ENCODE results near the gene CFL2. TPM values are rescaled to one million over a fixed set of nuclear protein-coding genes. Genes with fewer than 3 reads are reported as not detected.
"Not testable (repeated sequence)": the region's sequence is repeated elsewhere in the genome, so short reads cannot be mapped to it uniquely, and the experiment has no call there.

CFL2 gene
- total RNA-seq, 1 experiment from 2014 or later: 41.9 TPM

DNA sequence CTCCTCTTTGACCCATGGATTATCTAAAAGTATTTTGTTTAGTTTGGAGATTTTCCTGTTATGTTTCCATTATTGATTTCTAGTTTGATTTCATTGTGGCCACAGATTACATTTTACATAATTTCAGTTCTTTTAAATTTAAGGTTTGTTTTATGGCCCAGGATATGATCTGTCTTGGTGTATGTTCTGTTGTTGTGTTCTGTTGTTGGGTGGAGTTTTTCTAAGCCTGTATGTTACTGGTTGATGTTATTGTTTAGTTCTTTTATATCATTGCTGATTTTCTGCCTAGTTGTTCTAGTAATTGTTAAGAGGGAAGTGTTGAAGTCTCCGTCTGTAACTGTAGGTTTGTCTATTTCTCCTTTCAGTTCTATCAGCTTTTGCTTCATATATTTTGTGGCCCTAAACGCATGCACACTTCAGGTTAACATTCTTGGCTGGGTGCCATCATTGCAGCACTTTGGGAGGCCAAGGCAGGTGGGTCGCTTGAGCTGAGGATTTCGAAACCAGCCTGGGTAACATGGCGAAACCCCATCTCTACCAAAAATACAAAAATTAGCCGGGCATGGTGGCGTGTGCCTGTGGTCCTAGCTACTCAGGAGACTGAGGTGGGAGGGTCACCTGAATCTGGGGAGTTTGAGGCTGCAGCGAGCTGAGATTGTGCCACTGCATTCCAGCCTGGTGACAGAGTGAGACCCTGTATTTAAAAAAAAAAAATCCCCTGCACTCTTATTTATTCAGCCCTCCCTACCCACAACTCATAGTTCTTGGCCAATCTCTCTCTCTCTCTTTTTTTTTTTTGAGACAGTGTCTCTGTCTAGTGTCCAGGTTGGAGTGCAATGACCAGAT, 28.1 kb upstream of the CFL2 start:
- no peaks in the 10 kb centered on the region for H3K27me3 ChIP-seq (replicated peaks; ENCODE audit: control insufficient read depth, insufficient read depth, low read length)
- TF ChIP-seq, protein P1, sequence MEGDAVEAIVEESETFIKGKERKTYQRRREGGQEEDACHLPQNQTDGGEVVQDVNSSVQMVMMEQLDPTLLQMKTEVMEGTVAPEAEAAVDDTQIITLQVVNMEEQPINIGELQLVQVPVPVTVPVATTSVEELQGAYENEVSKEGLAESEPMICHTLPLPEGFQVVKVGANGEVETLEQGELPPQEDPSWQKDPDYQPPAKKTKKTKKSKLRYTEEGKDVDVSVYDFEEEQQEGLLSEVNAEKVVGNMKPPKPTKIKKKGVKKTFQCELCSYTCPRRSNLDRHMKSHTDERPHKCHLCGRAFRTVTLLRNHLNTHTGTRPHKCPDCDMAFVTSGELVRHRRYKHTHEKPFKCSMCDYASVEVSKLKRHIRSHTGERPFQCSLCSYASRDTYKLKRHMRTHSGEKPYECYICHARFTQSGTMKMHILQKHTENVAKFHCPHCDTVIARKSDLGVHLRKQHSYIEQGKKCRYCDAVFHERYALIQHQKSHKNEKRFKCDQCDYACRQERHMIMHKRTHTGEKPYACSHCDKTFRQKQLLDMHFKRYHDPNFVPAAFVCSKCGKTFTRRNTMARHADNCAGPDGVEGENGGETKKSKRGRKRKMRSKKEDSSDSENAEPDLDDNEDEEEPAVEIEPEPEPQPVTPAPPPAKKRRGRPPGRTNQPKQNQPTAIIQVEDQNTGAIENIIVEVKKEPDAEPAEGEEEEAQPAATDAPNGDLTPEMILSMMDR (IDR thresholded peaks at IDR 0.05; ENCODE audit: insufficient read depth in 1 of 2, low read depth in 1 of 2, low read length in 1 of 2, severe bottlenecking in 1 of 2, unreplicated experiment in 1 of 2): no peak
- H3K9me3 ChIP-seq: peaks cover 10% of the 10 kb centered on the region; the same call in 1 of the 2 replicates
- peaks cover 11% of the 10 kb centered on the region for H3K36me3 Mint-ChIP-seq (ENCODE audit: insufficient read depth, unreplicated experiment)
- H3K4me3 ChIP-seq (ENCODE audit: low read depth, low read length): no peak overlapping the region
- H3K27ac Mint-ChIP-seq (ENCODE audit: unreplicated experiment): peak overlapping the region; percentile 60
- H3K4me1 ChIP-seq: peaks cover 38% of the 10 kb centered on the region
- BruUV-seq (replicated peaks): no TSS peak
- peaks cover 20% of the 10 kb centered on the region for H3K4me1 Mint-ChIP-seq (ENCODE audit: low read depth, unreplicated experiment)
- POLR2A ChIA-PET: interaction anchor here (0.7 kb wide), 1 partner anchor 67 kb away, joined by 5 read pairs; no protein-coding TSS in a partner anchor
- DNase-seq: no peak
- no peak overlapping the region for H3K4me3 Mint-ChIP-seq (ENCODE audit: unreplicated experiment)
- peaks cover 10% of the 10 kb centered on the region for H3K9me3 Mint-ChIP-seq (ENCODE audit: unreplicated experiment)
- CTCF ChIA-PET: interaction anchor here (0.7 kb wide), 1 partner anchor 121 kb away, joined by 3 read pairs; no protein-coding TSS in a partner anchor
- no peaks in the 10 kb centered on the region for H3K27me3 Mint-ChIP-seq (ENCODE audit: insufficient read depth, unreplicated experiment)
- intact Hi-C loops (cut with micrococcal nuclease; ENCODE audit: unreplicated experiment): no loop called here
- H3K36me3 ChIP-seq (ENCODE audit: control insufficient read depth, insufficient read depth, low read length): no peaks in the 10 kb centered on the region

- H3K4me1 Mint-ChIP-seq (ENCODE audit: low read depth, unreplicated experiment): peaks cover 20% of the 10 kb centered on the region
- peak overlapping the region; percentile 60 for H3K27ac Mint-ChIP-seq (ENCODE audit: unreplicated experiment)
- no peak for DNase-seq
- no TSS peak for BruUV-seq (replicated peaks)
- peaks cover 10% of the 10 kb centered on the region; the same call in 1 of the 2 replicates for H3K9me3 ChIP-seq
- H3K4me1 ChIP-seq: peaks cover 31% of the 10 kb centered on the region
- H3K4me3 ChIP-seq (ENCODE audit: low read depth, low read length): no peak overlapping the region
- ChIA-PET POLR2A (no interaction called here), CTCF (no interaction called here)
- no peaks in the 10 kb centered on the region for H3K36me3 ChIP-seq (ENCODE audit: control insufficient read depth, insufficient read depth, low read length)
- intact Hi-C loops (cut with micrococcal nuclease; ENCODE audit: unreplicated experiment): no loop called here
- H3K9me3 Mint-ChIP-seq (ENCODE audit: unreplicated experiment): peaks cover 10% of the 10 kb centered on the region
- H3K27me3 Mint-ChIP-seq (ENCODE audit: insufficient read depth, unreplicated experiment): no peaks in the 10 kb centered on the region
- no peak overlapping the region for H3K4me3 Mint-ChIP-seq (ENCODE audit: unreplicated experiment)
- TF ChIP-seq, protein P1 (IDR thresholded peaks at IDR 0.05; ENCODE audit: insufficient read depth in 1 of 2, low read depth in 1 of 2, low read length in 1 of 2, severe bottlenecking in 1 of 2, unreplicated experiment in 1 of 2): no peak
- H3K27me3 ChIP-seq (replicated peaks; ENCODE audit: control insufficient read depth, insufficient read depth, low read length): no peaks in the 10 kb centered on the region
- H3K36me3 Mint-ChIP-seq (ENCODE audit: insufficient read depth, unreplicated experiment): peaks cover 11% of the 10 kb centered on the region
Measured at GRCh38 chr14:34741840-34742239, 27.4 kb upstream of the CFL2 start.

- DNase-seq: peak; percentile 46 to 52
- CTCF ChIA-PET: interaction anchor here (0.9 kb wide), 1 partner anchor 17 kb away, joined by 5 read pairs; no protein-coding TSS in a partner anchor
- Mint-ChIP-seq H3K4me3 (ENCODE audit: unreplicated experiment) (peak overlapping the region; percentile 7), H3K4me1 (ENCODE audit: low read depth, unreplicated experiment) (peaks cover 15% of the 10 kb centered on the region), H3K36me3 (ENCODE audit: insufficient read depth, unreplicated experiment) (peaks cover 11% of the 10 kb centered on the region), H3K27ac (ENCODE audit: unreplicated experiment) (peak overlapping the region; percentile 60)
- H3K27me3 Mint-ChIP-seq (ENCODE audit: insufficient read depth, unreplicated experiment); intact Hi-C loops (cut with micrococcal nuclease; ENCODE audit: unreplicated experiment); BruUV-seq (replicated peaks); H3K4me3 ChIP-seq (ENCODE audit: low read depth, low read length); H3K9me3 Mint-ChIP-seq (ENCODE audit: unreplicated experiment); H3K9me3 ChIP-seq; H3K27me3 ChIP-seq (replicated peaks; ENCODE audit: control insufficient read depth, insufficient read depth, low read length); POLR2A ChIA-PET; H3K36me3 ChIP-seq (ENCODE audit: control insufficient read depth, insufficient read depth, low read length): not testable (repeated sequence)
- peaks cover 19% of the 10 kb centered on the region for H3K4me1 ChIP-seq
Measured at GRCh38 chr14:34740139-34740538, 25.7 kb upstream of the CFL2 start.

DNA sequence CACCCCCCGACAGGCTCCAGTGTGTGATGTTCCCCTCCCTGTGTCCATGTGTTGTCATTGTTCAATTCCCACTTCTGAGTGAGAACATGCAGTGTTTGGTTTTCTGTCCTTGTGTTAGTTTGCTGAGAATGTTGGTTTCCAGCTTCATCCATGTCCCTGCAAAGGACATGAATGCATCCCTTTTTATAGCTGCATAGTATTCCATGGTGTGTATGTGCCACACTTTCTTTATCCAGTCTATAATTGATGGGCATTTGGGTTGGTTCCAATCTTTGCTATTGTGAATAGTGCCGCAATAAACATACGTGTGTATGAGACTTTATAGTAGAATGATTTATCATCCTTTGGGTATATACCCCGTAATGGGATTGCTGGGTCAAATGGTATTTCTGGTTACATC, 22.7 kb upstream of the CFL2 start:
- H3K27me3 Mint-ChIP-seq (ENCODE audit: insufficient read depth, unreplicated experiment); H3K36me3 ChIP-seq (ENCODE audit: control insufficient read depth, insufficient read depth, low read length); H3K9me3 ChIP-seq; CTCF ChIA-PET; BruUV-seq (replicated peaks); DNase-seq; H3K4me3 Mint-ChIP-seq (ENCODE audit: unreplicated experiment); POLR2A ChIA-PET; H3K27me3 ChIP-seq (replicated peaks; ENCODE audit: control insufficient read depth, insufficient read depth, low read length); H3K27ac Mint-ChIP-seq (ENCODE audit: unreplicated experiment); H3K4me3 ChIP-seq (ENCODE audit: low read depth, low read length); H3K9me3 Mint-ChIP-seq (ENCODE audit: unreplicated experiment); intact Hi-C loops (cut with micrococcal nuclease; ENCODE audit: unreplicated experiment): not testable (repeated sequence)
- Mint-ChIP-seq H3K4me1 (ENCODE audit: low read depth, unreplicated experiment) (peaks cover 34% of the 10 kb centered on the region), H3K36me3 (ENCODE audit: insufficient read depth, unreplicated experiment) (peaks cover 17% of the 10 kb centered on the region)
- H3K4me1 ChIP-seq: peaks cover 47% of the 10 kb centered on the region

All from Caco-2 (cell line).